HL-60 (cell line): Measurements from ENCODE around the gene PLEKHA8.
"Not testable (repeated sequence)": the region's sequence is repeated elsewhere in the genome, so short reads cannot be mapped to it uniquely, and the experiment has no call there.

ENCODE experiments used
- DNase-seq, 2 experiments: peaks; one replicate each; pipeline ENCODE4 v3.0.0-alpha.2; 2010 to 2020; ENCODE audit warnings: low read depth in 1 of 2, low spot score in 1 of 2
- H3K27ac ChIP-seq: fragments of 250-450 bp; sonication (Bioruptor Pico); replicated peaks from 2 replicates; pipeline ENCODE4 v1.5.1; 2020; ENCODE audit warnings: mild to moderate bottlenecking, moderate library complexity
- H3K27me3 ChIP-seq: fragments of 250-450 bp; sonication (Bioruptor Pico); 2 replicates; pipeline ENCODE4 v1.5.1; 2021; ENCODE audit warnings: mild to moderate bottlenecking, moderate library complexity; ENCODE audit not compliant: insufficient read depth, poor library complexity, severe bottlenecking
- H3K4me3 ChIP-seq: replicated peaks from 2 replicates; pipeline ENCODE4 v1.5.1; 2011; ENCODE audit warnings: mild to moderate bottlenecking, control low read depth, low read length; ENCODE audit not compliant: insufficient read depth
- GABPA ChIP-seq: IDR thresholded peaks from 2 replicates; pipeline ENCODE4 v1.6.1; 2012; ENCODE audit warnings: low read depth
- POLR2AphosphoS5 ChIP-seq: IDR thresholded peaks from 2 replicates; pipeline ENCODE4 v1.6.1; 2012; ENCODE audit warnings: low read depth
- SPI1 ChIP-seq: IDR thresholded peaks from 2 replicates; pipeline ENCODE4 v1.6.1; 2012; ENCODE audit warnings: low read depth, mild to moderate bottlenecking, borderline replicate concordance
- TF ChIP-seq, protein P1 (sequence below): IDR thresholded peaks from 2 replicates; pipeline ENCODE4 v1.6.1; 2012; ENCODE audit warnings: low read depth; ENCODE audit not compliant: insufficient replicate concordance
- TF ChIP-seq, protein P2 (sequence below): IDR thresholded peaks from one replicate; pipeline ENCODE4 v1.5.1; 2011; ENCODE audit warnings: low read length, control low read depth, inconsistent platforms; ENCODE audit not compliant: insufficient read depth

The PLEKHA8 gene

DNA sequence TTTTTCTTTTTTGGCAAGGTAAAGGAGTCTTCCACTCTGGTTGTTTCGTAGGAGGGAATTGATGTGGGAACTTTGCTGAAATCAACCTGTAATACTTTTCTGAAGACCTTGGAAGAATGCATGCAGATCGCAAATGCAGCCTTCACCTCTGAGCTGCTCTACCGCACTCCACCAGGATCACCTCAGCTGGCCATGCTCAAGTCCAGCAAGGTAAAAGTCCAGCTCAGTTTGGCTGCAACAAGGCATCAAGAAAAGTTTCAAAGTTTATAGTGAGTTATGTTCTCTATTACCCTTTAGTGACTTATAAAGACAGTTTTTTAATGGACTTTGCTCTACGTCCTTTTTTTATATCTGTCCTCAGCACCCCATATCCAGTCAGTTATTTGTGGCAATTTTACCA is 21.0 kb downstream of the PLEKHA8 start:
- DNase-seq = no peak
- Histone ChIP-seq H3K27ac (no peak overlapping the region), H3K4me3 (no peak overlapping the region), H3K27me3 (no peaks in the 10 kb centered on the region)
- no peak for TF ChIP-seq GABPA
- no peak for TF ChIP-seq SPI1
- no peak for TF ChIP-seq POLR2AphosphoS5
- TF ChIP-seq, protein P1, sequence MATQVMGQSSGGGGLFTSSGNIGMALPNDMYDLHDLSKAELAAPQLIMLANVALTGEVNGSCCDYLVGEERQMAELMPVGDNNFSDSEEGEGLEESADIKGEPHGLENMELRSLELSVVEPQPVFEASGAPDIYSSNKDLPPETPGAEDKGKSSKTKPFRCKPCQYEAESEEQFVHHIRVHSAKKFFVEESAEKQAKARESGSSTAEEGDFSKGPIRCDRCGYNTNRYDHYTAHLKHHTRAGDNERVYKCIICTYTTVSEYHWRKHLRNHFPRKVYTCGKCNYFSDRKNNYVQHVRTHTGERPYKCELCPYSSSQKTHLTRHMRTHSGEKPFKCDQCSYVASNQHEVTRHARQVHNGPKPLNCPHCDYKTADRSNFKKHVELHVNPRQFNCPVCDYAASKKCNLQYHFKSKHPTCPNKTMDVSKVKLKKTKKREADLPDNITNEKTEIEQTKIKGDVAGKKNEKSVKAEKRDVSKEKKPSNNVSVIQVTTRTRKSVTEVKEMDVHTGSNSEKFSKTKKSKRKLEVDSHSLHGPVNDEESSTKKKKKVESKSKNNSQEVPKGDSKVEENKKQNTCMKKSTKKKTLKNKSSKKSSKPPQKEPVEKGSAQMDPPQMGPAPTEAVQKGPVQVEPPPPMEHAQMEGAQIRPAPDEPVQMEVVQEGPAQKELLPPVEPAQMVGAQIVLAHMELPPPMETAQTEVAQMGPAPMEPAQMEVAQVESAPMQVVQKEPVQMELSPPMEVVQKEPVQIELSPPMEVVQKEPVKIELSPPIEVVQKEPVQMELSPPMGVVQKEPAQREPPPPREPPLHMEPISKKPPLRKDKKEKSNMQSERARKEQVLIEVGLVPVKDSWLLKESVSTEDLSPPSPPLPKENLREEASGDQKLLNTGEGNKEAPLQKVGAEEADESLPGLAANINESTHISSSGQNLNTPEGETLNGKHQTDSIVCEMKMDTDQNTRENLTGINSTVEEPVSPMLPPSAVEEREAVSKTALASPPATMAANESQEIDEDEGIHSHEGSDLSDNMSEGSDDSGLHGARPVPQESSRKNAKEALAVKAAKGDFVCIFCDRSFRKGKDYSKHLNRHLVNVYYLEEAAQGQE = no peak
- TF ChIP-seq, protein P2, sequence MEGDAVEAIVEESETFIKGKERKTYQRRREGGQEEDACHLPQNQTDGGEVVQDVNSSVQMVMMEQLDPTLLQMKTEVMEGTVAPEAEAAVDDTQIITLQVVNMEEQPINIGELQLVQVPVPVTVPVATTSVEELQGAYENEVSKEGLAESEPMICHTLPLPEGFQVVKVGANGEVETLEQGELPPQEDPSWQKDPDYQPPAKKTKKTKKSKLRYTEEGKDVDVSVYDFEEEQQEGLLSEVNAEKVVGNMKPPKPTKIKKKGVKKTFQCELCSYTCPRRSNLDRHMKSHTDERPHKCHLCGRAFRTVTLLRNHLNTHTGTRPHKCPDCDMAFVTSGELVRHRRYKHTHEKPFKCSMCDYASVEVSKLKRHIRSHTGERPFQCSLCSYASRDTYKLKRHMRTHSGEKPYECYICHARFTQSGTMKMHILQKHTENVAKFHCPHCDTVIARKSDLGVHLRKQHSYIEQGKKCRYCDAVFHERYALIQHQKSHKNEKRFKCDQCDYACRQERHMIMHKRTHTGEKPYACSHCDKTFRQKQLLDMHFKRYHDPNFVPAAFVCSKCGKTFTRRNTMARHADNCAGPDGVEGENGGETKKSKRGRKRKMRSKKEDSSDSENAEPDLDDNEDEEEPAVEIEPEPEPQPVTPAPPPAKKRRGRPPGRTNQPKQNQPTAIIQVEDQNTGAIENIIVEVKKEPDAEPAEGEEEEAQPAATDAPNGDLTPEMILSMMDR = no peak

DNA sequence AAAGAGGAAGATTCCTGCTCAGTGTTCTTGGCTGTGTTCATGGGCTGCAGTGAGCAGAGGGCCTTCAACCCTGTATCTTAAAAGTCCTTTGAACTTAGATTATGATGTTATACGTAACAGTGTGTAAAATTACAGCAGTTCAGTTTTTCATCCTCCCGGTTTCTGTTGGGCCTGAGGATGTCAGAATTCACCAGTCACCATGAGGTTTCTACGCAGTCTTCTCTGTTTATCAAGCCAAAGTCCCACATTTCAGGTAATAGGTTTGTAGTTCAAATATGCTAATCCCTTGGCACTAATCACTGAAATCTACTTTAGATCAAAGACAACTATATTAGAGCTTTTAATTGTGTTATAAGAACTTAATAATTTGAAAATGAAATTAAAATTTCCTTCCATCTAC is 24.9 kb downstream of the PLEKHA8 start:
- TF ChIP-seq, protein P2 = no peak
- no peak for TF ChIP-seq POLR2AphosphoS5
- no peak overlapping the region for H3K27ac ChIP-seq
- no peak for DNase-seq
- no peak overlapping the region for H3K4me3 ChIP-seq
- no peaks in the 10 kb centered on the region for H3K27me3 ChIP-seq

- no peaks in the 10 kb centered on the region for H3K27me3 ChIP-seq
- TF ChIP-seq SPI1 = no peak
- TF ChIP-seq POLR2AphosphoS5 = no peak
- TF ChIP-seq GABPA = no peak
- TF ChIP-seq, protein P1 = no peak
- TF ChIP-seq, protein P2 = no peak
- no peak overlapping the region for H3K27ac ChIP-seq
- DNase-seq = no peak
- H3K4me3 ChIP-seq = no peak overlapping the region
These were observed 29.5 kb downstream of the PLEKHA8 start for GRCh38 chr7:30057741-30058140.

DNA sequence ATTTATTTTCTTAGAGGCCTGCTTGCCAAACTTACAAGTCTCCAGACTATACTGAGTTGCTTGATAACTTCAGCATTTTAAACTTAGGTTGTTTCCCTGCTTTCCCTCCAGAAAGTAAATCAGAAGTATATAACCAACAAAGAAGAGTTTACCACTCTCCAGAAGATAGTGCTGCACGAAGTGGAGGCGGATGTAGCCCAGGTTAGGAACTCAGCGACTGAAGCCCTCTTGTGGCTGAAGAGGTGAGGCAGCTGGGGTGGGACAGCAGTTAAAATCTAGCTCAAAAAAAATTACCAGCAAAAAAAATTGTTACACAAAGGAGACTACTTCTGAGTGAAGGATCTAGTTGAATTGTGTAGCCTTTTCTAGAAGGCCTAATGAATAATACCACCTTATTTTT is 33.6 kb downstream of the PLEKHA8 start:
- not testable (repeated sequence) for H3K4me3 ChIP-seq, H3K27me3 ChIP-seq, H3K27ac ChIP-seq
- peak in 1 of 2 experiments; percentile 38 for DNase-seq

GRCh38 chr7:30062587-30062986 is 34.4 kb downstream of the PLEKHA8 start:
- DNase-seq = no peak

More at GRCh38 chr7:30062587-30062986, 34.4 kb downstream of the PLEKHA8 start:
- TF ChIP-seq, protein P2 = peak; percentile 37
- TF ChIP-seq GABPA = no peak
- H3K27me3 ChIP-seq = no peaks in the 10 kb centered on the region
- H3K27ac ChIP-seq = no peak overlapping the region
- no peak overlapping the region for H3K4me3 ChIP-seq
